ENCODE measurements around the gene ARID1B. TPM values are rescaled to one million over a fixed set of nuclear protein-coding genes. Genes with fewer than 3 reads are reported as not detected.

The ARID1B gene
- total RNA-seq, 1 experiment from 2014 or later: 42.8 TPM

DNA sequence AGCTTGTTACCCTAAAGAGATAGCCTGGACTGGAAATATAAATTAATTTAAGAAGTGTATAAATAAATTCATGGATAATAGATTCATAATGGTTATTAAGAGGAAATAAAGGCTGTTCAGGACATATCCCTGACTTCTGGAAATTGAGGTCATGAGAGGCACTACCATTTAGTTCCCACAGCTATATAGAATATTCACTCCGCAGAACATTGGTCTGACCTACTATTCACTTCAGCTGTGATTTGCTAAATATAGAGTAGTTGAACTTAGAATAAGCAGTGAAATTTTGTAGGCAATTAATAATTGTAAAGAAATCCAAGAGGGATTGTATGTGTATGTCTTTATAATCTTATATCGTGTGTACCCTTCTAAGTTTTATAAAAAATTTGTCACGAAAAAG lies 112.8 kb downstream of the ARID1B start:
- H3K79me2 ChIP-seq (ENCODE audit: low read depth): peaks cover 41% of the 10 kb centered on the region
- intact Hi-C loops (cut with micrococcal nuclease; ENCODE audit: unreplicated experiment): loop anchor here (10.0 kb wide), 1 partner anchor 135 kb away; no protein-coding TSS in a partner anchor

DNA sequence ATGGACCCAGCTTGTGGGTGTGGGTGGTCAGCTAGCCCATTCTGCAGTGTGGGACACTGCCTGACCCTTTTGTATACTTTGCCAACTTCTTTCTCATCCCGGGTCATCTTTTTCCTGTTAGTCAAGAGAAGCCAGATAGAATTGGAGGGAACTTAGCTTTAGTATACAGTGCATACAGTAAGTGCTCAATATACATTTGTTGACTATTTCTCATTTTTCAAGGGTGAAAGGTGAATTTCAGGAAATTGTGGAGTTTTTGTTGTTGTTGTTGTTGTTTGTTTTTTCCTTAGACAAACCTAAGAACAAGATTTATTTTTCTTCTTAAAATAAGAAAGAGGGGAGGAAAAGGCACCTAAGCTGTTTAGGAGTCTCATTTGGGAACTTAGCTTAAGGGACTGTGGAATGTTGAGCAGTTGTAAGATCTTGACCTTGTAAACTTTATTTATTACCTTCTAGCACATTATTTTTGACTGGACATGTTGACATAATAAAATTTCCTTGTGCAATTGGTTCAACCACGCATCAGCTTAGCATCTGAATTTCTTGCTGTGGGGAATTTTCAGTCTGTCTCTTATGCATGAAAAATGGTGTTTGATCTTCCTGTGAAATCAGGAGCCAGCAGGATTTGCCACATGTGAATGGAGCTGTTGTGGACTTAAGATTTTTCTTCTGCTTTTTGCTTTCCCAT lies 113.6 kb downstream of the ARID1B start:
- H3K27ac ChIP-seq: 0 out of 2 replicates have a peak overlapping the region, but pooled peaks have one; percentile 10
- H3K9me2 ChIP-seq (ENCODE audit: insufficient read depth): no peaks in the 10 kb centered on the region
- ChIA-PET CTCF (no interaction called here), POLR2A (ENCODE audit: unreplicated experiment) (no interaction called here)
- no peak overlapping the region for H3K4me3 ChIP-seq
- H3K4me1 ChIP-seq (replicated peaks; ENCODE audit: insufficient read depth): peaks cover 12% of the 10 kb centered on the region
- no peaks in the 10 kb centered on the region for H3K27me3 ChIP-seq (ENCODE audit: insufficient read depth, low read depth)
- no TSS peak for BruUV-seq (replicated peaks)
- H3K36me3 ChIP-seq (ENCODE audit: low read depth): no peaks in the 10 kb centered on the region
- H4K20me1 ChIP-seq (ENCODE audit: insufficient read depth): 0 out of 2 replicates have a peak, but pooled peaks cover 3% of the 10 kb centered on the region
- H2AFZ ChIP-seq: no peak overlapping the region
- H3K79me2 ChIP-seq (ENCODE audit: low read depth): peaks cover 44% of the 10 kb centered on the region
- DNase-seq: no peak
- H3K9me3 ChIP-seq (ENCODE audit: insufficient read depth, low read depth): no peaks in the 10 kb centered on the region
- no peaks in the 10 kb centered on the region; the same call in 1 of the 2 replicates for H3F3A ChIP-seq (ENCODE audit: insufficient read depth, low read depth)
- TF ChIP-seq, protein P1, sequence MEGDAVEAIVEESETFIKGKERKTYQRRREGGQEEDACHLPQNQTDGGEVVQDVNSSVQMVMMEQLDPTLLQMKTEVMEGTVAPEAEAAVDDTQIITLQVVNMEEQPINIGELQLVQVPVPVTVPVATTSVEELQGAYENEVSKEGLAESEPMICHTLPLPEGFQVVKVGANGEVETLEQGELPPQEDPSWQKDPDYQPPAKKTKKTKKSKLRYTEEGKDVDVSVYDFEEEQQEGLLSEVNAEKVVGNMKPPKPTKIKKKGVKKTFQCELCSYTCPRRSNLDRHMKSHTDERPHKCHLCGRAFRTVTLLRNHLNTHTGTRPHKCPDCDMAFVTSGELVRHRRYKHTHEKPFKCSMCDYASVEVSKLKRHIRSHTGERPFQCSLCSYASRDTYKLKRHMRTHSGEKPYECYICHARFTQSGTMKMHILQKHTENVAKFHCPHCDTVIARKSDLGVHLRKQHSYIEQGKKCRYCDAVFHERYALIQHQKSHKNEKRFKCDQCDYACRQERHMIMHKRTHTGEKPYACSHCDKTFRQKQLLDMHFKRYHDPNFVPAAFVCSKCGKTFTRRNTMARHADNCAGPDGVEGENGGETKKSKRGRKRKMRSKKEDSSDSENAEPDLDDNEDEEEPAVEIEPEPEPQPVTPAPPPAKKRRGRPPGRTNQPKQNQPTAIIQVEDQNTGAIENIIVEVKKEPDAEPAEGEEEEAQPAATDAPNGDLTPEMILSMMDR (conservative IDR thresholded peaks at IDR 0.05): no peak
- no peak for TF ChIP-seq EZH2 (IDR thresholded peaks at IDR 0.05; ENCODE audit: low read depth)
- intact Hi-C loops (cut with micrococcal nuclease; ENCODE audit: unreplicated experiment): no loop called here
- no peak overlapping the region for H3K4me2 ChIP-seq

More for the DNA sequence above, 112.8 kb downstream of the ARID1B start:
- ChIA-PET POLR2A (ENCODE audit: unreplicated experiment) (no interaction called here), CTCF (no interaction called here)
- no peaks in the 10 kb centered on the region; the same call in 1 of the 2 replicates for H3F3A ChIP-seq (ENCODE audit: insufficient read depth, low read depth)
- no peak for TF ChIP-seq EZH2 (IDR thresholded peaks at IDR 0.05; ENCODE audit: low read depth)
- TF ChIP-seq, protein P1 (conservative IDR thresholded peaks at IDR 0.05): no peak
- no peak overlapping the region for H3K4me2 ChIP-seq
- no peak overlapping the region for H2AFZ ChIP-seq
- no peaks in the 10 kb centered on the region for H3K9me3 ChIP-seq (ENCODE audit: insufficient read depth, low read depth)
- no peak overlapping the region for H3K4me3 ChIP-seq
- H3K4me1 ChIP-seq (replicated peaks; ENCODE audit: insufficient read depth): peaks cover 12% of the 10 kb centered on the region
- no peaks in the 10 kb centered on the region for H3K36me3 ChIP-seq (ENCODE audit: low read depth)
- 0 out of 2 replicates have a peak, but pooled peaks cover 3% of the 10 kb centered on the region for H4K20me1 ChIP-seq (ENCODE audit: insufficient read depth)
- no peaks in the 10 kb centered on the region for H3K27me3 ChIP-seq (ENCODE audit: insufficient read depth, low read depth)
- no peak for DNase-seq
- no peak overlapping the region for H3K27ac ChIP-seq
- no peaks in the 10 kb centered on the region for H3K9me2 ChIP-seq (ENCODE audit: insufficient read depth)
- BruUV-seq (replicated peaks): no TSS peak

- POLR2A ChIA-PET (ENCODE audit: unreplicated experiment): no interaction called here
- no peaks in the 10 kb centered on the region for H3K27me3 ChIP-seq (ENCODE audit: insufficient read depth, low read depth)
- no peaks in the 10 kb centered on the region for H3K9me3 ChIP-seq (ENCODE audit: insufficient read depth, low read depth)
- no peaks in the 10 kb centered on the region for H3F3A ChIP-seq (ENCODE audit: insufficient read depth, low read depth)
- H3K4me2 ChIP-seq: no peak overlapping the region
- no peaks in the 10 kb centered on the region for H3K36me3 ChIP-seq (ENCODE audit: low read depth)
- peaks cover 21% of the 10 kb centered on the region for H3K79me2 ChIP-seq (ENCODE audit: low read depth)
- no peak overlapping the region for H3K27ac ChIP-seq
- intact Hi-C loops (cut with micrococcal nuclease; ENCODE audit: unreplicated experiment): no loop called here
- H4K20me1 ChIP-seq (ENCODE audit: insufficient read depth): 0 out of 2 replicates have a peak, but pooled peaks cover 6% of the 10 kb centered on the region
- no peak overlapping the region for H3K4me3 ChIP-seq
- TF ChIP-seq EZH2 (IDR thresholded peaks at IDR 0.05; ENCODE audit: low read depth): no peak
- H2AFZ ChIP-seq: no peak overlapping the region
- no peaks in the 10 kb centered on the region for H3K4me1 ChIP-seq (replicated peaks; ENCODE audit: insufficient read depth)
- no peaks in the 10 kb centered on the region for H3K9me2 ChIP-seq (ENCODE audit: insufficient read depth)
- no TSS peak for BruUV-seq (replicated peaks)
- CTCF ChIA-PET: no interaction called here
- DNase-seq: no peak
These were observed 120.8 kb downstream of the ARID1B start for GRCh38 chr6:156897907-156898531.

All from PC-9 (cell line).